Hematopoietic multipotent progenitor cell treated with erythropoietin and hydrocortisone succinate and interleukin-3 and kit ligand, for 15 days (in vitro differentiated cells): ENCODE measurements around the gene MGRN1.
A peak's percentile ranks its signal among the peaks of the same experiment; 100 is the strongest.

Experiments
- DNase-seq: peaks from one replicate; pipeline ENCODE4 v3.0.0-alpha.2; 2015; ENCODE audit warnings: low spot score

MGRN1 gene

DNA sequence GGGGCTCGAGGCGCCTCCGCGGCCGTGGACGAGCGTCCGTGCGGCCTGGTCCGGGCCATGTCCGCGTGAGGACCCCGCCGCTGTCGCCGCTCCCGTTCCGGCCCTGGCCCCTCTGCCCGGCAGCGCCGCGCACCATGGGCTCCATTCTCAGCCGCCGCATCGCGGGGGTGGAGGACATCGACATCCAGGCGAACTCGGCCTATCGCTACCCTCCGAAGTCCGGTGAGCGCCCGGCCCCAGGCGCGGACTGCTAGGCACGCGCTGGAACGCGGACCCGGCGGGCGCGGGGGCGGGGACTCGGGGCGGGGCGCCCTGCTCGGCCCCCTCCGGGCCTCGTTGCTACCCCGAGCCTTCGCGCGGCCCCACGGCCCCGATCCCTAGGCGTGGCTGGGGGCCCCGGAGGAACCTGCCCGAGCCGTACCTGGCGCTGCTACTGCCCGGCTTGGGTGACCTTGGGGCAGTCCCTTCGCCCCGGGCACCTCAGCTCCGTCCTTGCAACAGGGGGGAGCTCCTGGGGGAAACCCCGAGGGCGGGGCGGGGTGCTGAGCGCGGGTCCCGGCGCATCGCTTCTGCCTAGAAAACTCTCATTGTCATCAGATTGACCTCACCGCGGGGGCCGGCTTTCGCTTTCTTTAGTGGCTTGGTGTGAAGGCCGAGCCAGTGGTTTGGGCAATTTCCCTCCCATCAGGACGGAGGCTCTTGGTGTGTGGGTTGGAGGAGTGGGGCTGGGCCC lies 367 bp downstream of the MGRN1 start:
- peak; percentile 24 for DNase-seq

- no peak for DNase-seq
Measured at GRCh38 chr16:4625560-4626159, 1.0 kb downstream of the MGRN1 start.

DNA sequence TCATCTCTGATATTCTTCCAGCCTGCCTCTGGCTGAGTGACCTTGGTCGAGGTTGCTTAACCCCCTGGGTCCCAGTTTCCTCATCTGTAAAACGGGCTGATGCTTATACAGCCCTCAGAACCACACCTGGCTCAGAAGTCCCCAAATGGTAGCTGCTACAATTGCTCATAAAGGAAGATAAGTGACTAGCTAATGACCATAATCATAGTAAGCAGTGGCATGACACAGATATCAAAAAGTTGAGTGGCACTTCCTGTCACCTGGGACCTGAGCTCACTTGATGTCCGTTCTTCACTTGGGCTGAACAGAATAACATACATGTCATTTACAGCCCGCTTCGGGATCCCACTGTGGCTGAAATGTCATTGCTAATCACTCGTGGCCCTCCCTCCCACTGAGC lies 1.8 kb downstream of the MGRN1 start:
- no peak for DNase-seq

DNA sequence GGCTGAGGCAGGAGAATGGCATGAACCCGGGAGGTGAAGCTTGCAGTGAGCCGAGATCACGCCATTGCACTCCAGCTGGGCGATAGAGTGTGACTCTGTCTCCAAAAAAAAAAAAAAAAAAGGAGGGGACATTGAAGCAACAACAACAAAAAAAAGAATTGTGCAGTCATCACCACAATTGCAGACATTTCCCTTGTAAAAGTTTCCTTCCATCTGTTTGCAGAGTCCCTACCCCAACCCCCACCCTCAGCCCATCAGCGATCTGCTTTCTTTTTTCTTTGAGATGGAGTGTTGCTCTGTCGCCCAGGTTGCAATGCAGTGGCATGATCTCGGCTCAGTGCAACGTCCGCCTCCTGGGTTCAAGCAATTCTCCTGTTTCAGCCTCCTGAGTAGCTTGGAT lies 3.7 kb downstream of the MGRN1 start:
- DNase-seq = no peak

- no peak for DNase-seq
Measured at GRCh38 chr16:4631444-4631843, 6.8 kb downstream of the MGRN1 start.

GRCh38 chr16:4633910-4634635 lies 9.4 kb downstream of the MGRN1 start:
- no peak for DNase-seq

DNA sequence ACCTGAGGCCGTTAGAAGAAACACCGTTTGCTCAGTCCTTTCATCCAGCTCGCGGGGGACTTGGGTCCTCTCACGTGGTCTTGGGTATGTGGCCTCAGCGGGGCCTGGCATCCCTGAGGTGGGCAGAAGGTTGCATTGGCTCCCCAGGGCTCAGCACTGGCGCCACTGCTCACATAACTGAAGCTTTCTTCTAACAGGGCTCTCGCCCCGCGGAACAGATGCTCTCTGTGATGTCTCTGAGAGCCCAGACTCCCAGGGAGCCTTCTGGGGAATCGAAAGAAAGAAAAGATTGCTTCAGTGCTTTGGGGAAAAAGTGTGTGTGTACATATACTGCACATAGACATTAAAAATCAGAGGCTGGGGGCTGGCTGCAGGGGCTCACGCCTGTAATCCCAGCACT lies 10.1 kb downstream of the MGRN1 start:
- no peak for DNase-seq

DNA sequence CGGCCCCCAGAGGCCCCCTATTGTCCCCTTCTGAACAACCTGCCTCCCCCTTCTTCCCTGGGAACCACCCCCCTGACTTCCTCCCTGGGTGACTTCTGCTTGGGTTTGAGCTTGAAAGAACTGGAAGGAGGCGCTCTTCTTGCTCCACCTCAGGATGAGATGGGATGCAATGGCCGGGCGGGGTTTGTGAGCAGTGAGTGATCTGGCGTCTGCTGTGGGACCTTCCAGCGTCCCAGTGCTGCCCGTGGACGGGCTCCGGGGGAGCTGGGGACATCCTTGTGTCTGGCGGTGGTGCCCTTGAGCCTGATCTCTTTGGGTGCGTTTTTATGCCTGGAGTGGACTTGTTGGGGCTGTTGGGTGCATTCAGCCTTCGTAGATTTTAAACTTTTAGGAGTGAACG lies 11.6 kb downstream of the MGRN1 start:
- DNase-seq = no peak

DNA sequence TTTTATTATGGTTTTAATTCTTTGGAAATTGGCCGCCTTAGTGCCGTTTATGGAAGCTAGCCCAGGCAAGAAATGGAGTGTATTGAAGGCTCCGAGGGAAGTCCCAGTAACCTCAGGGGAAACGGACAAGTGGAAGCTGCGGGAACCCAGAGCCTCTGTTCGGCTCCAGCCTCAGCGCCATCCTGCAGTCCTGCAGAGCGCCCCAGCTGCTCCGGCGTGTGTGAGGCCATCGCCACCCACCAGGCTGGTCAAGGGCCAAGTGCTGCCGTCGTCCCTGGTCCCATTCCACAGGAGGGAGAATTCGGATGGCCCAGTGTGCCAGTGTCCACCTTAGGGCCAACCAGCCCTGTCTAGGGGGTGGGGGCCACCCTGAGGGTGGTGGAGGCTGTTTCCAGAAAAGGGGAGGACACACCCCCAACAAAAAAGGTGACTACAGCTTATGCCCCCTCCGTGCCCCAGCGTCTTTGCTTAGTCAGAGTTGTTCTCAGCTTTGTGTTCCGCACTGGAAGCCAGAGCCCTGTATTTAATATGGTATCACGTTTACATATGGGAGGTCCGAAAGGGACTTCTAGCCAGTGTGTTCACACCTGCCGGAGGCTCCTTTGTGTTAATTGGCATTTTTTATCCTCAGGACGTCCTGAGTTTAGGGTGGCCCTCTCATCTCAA lies 13.0 kb downstream of the MGRN1 start:
- DNase-seq = no peak

DNA sequence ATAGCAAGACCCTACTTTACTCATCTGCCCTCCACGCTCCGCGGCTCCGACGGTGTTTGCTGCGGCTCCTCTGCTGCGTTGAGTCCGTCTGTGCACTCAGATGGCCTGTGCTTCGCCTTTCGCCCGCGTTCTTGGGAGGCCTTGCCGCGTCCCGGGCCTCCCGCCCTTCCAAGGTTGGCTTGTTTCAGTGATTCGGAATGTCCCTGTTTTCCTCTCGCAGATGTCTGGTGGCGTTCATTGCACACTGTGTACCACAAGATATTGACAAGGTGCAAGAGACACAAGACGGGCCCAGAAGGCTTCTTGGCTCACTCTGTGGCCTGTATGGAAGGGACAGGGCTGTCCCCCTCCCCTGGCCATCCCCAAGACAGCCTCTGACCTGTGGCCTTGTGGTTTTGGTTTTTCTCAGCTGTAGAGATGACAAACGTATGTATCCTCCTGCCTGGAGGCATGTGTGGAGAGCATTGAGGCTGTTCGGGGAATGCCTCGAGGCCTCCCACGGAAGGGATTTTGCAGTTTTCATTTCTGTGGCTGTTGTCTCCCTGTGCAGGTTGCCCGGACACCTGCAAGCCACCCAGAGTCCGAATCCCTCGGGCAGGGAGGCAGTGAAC lies 15.4 kb downstream of the MGRN1 start:
- DNase-seq = no peak

- no peak for DNase-seq
Measured at GRCh38 chr16:4640572-4641305, 16.1 kb downstream of the MGRN1 start.

DNA sequence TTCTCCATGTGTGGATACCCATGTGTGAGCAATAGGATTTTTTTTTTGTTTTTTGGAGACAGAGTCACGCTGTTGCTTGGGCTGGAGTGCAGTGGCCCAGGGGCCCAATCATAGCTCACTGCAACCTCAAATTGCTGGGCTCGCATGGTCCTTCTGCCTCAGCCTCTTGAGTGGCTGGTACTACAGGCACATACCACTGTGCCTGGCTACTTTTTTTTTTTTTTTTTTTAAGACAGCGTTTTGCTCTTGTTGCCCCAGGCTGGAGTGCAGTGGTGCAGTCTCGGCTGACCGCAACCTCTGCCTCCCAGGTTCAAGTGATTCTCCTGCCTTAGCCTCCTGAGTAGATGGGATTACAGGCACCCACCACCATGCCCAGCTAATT lies 16.7 kb downstream of the MGRN1 start:
- DNase-seq = no peak

DNA sequence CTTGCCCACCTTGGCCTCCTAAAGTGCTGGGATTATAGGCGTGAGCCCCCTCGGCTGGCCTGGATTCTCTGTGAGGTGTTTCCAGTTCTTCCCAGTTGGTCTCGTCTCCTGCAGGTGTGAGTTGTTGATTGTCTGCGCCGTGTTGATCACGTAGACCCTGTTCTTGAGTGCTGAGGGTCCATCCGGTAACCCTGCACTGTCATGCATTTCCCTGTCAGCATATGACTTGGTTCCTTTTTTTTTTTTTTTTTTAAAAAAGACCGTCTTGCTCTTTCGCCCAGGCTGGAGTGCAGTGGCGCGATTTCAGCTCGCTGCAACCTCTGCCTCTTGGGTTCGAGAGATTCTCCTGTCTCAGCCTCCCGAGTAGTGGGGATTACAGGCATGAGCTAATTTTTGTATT lies 17.3 kb downstream of the MGRN1 start:
- no peak for DNase-seq

DNA sequence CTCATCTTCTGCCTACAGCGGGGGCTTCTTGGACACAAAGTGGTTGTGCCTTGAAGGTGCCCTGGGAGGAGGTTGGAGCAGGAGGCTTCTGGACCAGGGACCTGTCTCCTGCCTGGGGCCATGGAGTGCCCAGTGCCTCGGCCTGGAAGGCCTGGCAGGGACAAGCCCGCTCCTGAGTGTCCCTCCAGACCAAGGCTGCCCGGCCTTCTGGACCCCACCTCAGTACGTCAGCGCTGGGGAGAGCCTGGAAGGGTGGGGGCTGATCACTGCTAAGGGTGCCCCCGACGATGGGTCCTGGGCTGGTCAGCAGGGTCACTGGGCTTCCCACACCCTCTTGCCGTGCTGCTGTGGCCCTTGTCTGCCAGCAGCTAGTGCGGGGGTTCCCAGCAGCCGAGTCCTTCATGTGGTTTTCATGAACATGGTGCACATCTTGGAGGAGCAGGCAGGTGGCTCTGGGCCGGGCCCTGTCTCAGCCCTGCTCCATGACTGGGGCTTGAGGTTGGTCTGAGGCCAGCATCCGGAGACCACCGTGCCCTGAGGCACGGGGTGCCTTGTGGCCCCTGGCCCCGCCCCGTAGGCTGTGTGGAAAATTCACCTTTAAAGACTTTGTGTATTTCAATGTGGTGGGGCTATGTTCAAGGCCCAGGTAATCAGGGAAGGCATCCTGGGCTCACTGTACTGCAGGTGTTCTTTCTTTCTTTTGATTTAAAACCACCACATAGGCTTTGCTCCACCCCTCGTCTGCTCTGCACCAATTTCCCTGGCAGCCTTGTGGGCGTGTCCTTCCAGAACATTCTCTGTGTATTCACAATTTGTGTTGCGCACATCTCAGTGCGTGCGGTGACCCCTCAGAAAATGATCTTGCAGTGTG lies 22.4 kb downstream of the MGRN1 start:
- no peak for DNase-seq

- no peak for DNase-seq
Measured at GRCh38 chr16:4647644-4647980, 23.0 kb downstream of the MGRN1 start.

- no peak for DNase-seq
Measured at GRCh38 chr16:4648917-4649316, 24.3 kb downstream of the MGRN1 start.

DNA sequence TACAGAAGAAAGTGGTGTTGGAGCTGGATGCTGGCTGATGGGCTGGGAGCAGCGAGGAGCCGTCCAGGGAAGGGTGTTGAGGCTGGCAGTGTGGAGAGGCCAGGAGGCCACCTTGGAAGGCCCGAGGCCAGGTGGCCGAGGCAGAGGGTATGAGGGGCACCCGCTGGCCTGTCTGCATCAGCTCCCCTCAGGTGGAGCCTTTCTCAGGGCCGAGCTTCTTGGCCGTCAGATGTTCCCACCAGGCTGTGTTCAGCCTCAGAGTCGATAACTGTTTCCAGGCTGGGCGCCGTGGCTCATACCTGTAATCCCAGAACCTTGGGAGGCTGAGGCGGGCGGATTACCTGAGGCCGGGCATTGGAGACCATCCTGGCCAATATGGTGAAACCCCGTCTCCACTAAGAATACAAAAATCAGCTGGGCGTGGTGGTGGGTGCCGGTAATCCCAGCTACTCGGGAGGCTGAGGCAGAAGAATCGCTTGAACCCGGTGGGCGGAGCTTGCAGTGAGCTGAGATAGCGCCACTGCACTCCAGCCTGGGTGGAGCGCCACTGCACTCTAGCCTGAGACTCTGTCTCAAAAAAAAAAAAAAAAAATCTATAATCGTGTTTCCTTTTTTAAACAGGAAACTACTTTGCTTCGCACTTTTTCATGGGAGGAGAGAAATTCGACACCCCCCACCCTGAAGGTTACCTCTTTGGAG lies 25.3 kb downstream of the MGRN1 start:
- no peak for DNase-seq

DNA sequence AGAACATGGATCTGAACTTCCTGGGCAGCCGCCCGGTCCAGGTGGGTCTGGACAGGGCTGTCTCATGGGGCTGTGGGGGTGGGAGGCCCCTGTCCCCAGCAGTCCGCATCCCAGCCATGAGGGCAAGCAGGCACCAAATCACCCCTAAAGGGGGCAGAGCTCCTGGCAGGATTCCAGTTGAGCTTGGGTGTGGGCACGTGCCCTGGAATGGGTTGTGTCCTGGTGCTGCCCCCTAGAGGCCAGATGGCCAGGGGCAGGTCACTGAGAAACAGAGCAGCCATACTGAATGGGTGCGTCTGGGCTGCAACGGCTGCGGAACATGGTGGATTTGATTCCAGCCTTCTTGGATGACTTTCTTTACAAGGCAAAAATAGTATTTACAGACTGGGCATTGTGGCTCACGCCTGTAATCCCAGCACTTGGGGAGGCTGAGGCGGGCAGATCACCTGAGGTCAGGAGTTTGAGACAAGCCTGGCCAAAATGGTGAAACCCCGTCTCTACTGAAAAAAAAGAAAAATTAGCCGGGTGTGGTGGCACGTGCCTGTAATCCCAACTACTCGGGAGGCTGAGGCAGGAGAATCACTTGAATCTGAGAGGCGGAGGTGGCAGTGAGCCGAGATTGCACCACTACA lies 25.9 kb downstream of the MGRN1 start:
- peak; percentile 82 for DNase-seq

DNA sequence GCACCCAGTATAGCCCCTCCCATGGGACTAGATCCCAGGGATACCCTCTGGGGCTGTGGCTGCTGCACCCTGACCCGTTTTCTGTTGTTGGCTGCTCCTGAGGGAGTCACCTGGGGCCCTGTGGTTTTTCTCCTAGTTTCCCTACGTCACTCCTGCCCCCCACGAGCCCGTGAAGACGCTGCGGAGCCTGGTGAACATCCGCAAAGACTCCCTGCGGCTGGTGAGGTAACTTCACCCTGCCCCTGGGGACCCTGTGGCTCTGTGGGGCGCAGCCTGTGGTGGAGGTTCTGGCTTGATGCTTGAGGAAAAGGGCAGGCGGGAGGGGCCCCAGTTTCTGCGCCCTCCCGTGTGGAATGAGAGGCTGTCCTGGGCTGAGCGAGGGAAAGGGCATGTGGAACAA lies 27.2 kb downstream of the MGRN1 start:
- no peak for DNase-seq

- no peak for DNase-seq
Measured at GRCh38 chr16:4652561-4652960, 27.9 kb downstream of the MGRN1 start.
